D721Med (cell line): ENCODE measurements around the gene RPS21.

ENCODE experiments used
- DNase-seq: peaks from one replicate; pipeline ENCODE4 v3.0.0; 2011; ENCODE audit warnings: low spot score; ENCODE audit not compliant: insufficient read length
- FAIRE-seq: peaks from 2 replicates; lab custom pipeline; 2011; peaks lifted over from hg19 to GRCh38; lab: Jason Lieb, UNC
- CTCF ChIP-seq: IDR thresholded peaks from 2 replicates; pipeline ENCODE4 v1.5.1; 2012; ENCODE audit warnings: mild to moderate bottlenecking, control low read depth; ENCODE audit not compliant: insufficient read depth; ENCODE audit errors: missing control alignments

The RPS21 gene

GRCh38 chr20:62427172-62428001 is 40.5 kb downstream of the RPS21 start, which contains the start of gene RBBP8NL:
Gene RBBP8NL, minus strand, starts transcription at chr20:62427539. Its CDS starts 7,892 bp downstream, at chr20:62419647.
- FAIRE-seq (no peak), DNase-seq (no peak)
- TF ChIP-seq CTCF, result no peak

GRCh38 chr20:62428002-62428372 is 41.1 kb downstream of the RPS21 start:
- no peak for TF ChIP-seq CTCF
- no peak for DNase-seq
- FAIRE-seq, result no peak

GRCh38 chr20:62428396-62429295 is 41.7 kb downstream of the RPS21 start:
- FAIRE-seq (no peak), DNase-seq (no peak)
- no peak for TF ChIP-seq CTCF

GRCh38 chr20:62429455-62430310 is 42.8 kb downstream of the RPS21 start:
- FAIRE-seq (no peak), DNase-seq (no peak)
- no peak for TF ChIP-seq CTCF

GRCh38 chr20:62430311-62430853 is 43.5 kb downstream of the RPS21 start:
- no peak for FAIRE-seq
- no peak for TF ChIP-seq CTCF
- no peak for DNase-seq

GRCh38 chr20:62430866-62431447 is 44.1 kb downstream of the RPS21 start:
- FAIRE-seq (no peak), DNase-seq (no peak)
- no peak for TF ChIP-seq CTCF
